HG03025 (cell line): Measurements from ENCODE around the gene SLC25A13.

Experiments used
- ATAC-seq: cut with Tn5 transposase; IDR thresholded peaks from one replicate; pipeline ENCODE4 v1.9.1; 2021; ENCODE audit warnings: mild to moderate bottlenecking, moderate library complexity; ENCODE audit not compliant: unreplicated experiment, low FRiP score

The SLC25A13 gene

GRCh38 chr7:96212474-96212873 lies 109.4 kb downstream of the SLC25A13 start:
- no peak for ATAC-seq

GRCh38 chr7:96211954-96212353 lies 109.9 kb downstream of the SLC25A13 start:
- ATAC-seq = no peak

- ATAC-seq = no peak
These were observed 116.2 kb downstream of the SLC25A13 start for GRCh38 chr7:96205665-96206064.

- ATAC-seq = no peak
These were observed 117.3 kb downstream of the SLC25A13 start for GRCh38 chr7:96204601-96205000.

GRCh38 chr7:96203786-96204185 lies 118.1 kb downstream of the SLC25A13 start:
- no peak for ATAC-seq

GRCh38 chr7:96202102-96202501 lies 119.8 kb downstream of the SLC25A13 start:
- ATAC-seq = no peak

- no peak for ATAC-seq
These were observed 121.2 kb downstream of the SLC25A13 start for GRCh38 chr7:96200740-96201139.

- no peak for ATAC-seq
These were observed 122.5 kb downstream of the SLC25A13 start for GRCh38 chr7:96199421-96199820.

- ATAC-seq = no peak
These were observed 123.8 kb downstream of the SLC25A13 start for GRCh38 chr7:96198047-96198636.

- no peak for ATAC-seq
These were observed 125.2 kb downstream of the SLC25A13 start for GRCh38 chr7:96196676-96197075.

- no peak for ATAC-seq
These were observed 132.6 kb downstream of the SLC25A13 start for GRCh38 chr7:96189129-96189820.

- ATAC-seq = no peak
These were observed 133.3 kb downstream of the SLC25A13 start for GRCh38 chr7:96188591-96188991.

GRCh38 chr7:96188174-96188581 lies 133.7 kb downstream of the SLC25A13 start:
- ATAC-seq = no peak

- ATAC-seq = no peak
These were observed 134.2 kb downstream of the SLC25A13 start for GRCh38 chr7:96187735-96188134.

- no peak for ATAC-seq
These were observed 137.1 kb downstream of the SLC25A13 start for GRCh38 chr7:96184783-96185182.

- ATAC-seq = no peak
These were observed 138.7 kb downstream of the SLC25A13 start for GRCh38 chr7:96183163-96183670.

GRCh38 chr7:96182424-96183158 lies 139.3 kb downstream of the SLC25A13 start:
- peak; percentile 99 for ATAC-seq

- no peak for ATAC-seq
These were observed 140.7 kb downstream of the SLC25A13 start for GRCh38 chr7:96181174-96181573.

GRCh38 chr7:96179837-96180236 lies 142.1 kb downstream of the SLC25A13 start:
- no peak for ATAC-seq

- no peak for ATAC-seq
These were observed 142.6 kb downstream of the SLC25A13 start for GRCh38 chr7:96179341-96179740.

GRCh38 chr7:96178581-96178980 lies 143.3 kb downstream of the SLC25A13 start:
- ATAC-seq = no peak
